Gastrocnemius medialis (tissue), 4 donors: ENCODE measurements around the gene OTOA.

Source experiments
- CTCF ChIP-seq, 5 experiments: fragments of 450-650 bp in 3 of 5; fragments of 200-600 bp in 2 of 5; sonication (generic) in 2 of 5; IDR thresholded peaks in 4 of 5; conservative IDR thresholded peaks in 1 of 5; 1 replicate in 4 of 5; 2 replicates in 1 of 5; pipeline ENCODE4 v1.5.1; 2016 to 2019; ENCODE audit warnings: antibody characterized with exemption in 5 of 5, mild to moderate bottlenecking in 3 of 5, moderate library complexity in 3 of 5
- POLR2A ChIP-seq, 2 donors: fragments of 450-650 bp; IDR thresholded peaks; one replicate each; pipeline ENCODE4 v1.6.1; 2017; ENCODE audit warnings: antibody characterized with exemption in 2 of 2, mild to moderate bottlenecking in 2 of 2, moderate library complexity in 2 of 2

DNA sequence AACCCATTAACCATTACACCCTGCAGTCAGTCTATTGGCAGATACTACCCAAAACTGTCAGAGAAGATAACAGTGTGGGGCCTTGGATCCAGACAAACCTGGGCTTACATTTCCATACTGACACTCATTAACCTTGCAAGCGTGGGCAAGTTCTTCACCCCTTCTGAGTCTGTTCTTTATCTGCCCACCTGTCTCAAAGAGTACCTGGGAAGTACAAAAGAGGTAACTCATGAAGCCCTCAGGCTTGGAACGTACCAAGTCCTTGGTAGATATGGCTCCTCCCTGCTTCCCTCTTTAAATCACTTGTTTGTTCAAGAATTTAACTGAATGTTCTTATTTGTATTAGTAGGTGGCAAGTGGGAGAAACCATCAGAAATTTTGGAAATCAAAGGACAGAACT, 8.9 kb upstream of the OTOA start:
- TF ChIP-seq CTCF (IDR thresholded peaks at IDR 0.05 in 4 of 5, conservative IDR thresholded peaks at IDR 0.05 in 1 of 5): no peak
- TF ChIP-seq POLR2A (IDR thresholded peaks at IDR 0.05): no peak
